ENCODE results near the gene NSG2.

GRCh38 chr5:174101195-174101730 is 55.8 kb downstream of the NSG2 start:
- TF ChIP-seq CTCF (IDR thresholded peaks at IDR 0.05; ENCODE audit: low read depth, low read length) (no peak), POLR2A (IDR thresholded peaks at IDR 0.05; ENCODE audit: extremely low read depth, insufficient read length) (no peak), MYC (IDR thresholded peaks at IDR 0.05; ENCODE audit: low read depth, low read length) (no peak)
